Endothelial cell of umbilical vein (primary cell): ENCODE data around the gene SORL1.

Experiments used
- FOS ChIP-seq: IDR thresholded peaks from 2 replicates; pipeline ENCODE4 v1.6.1; 2011; ENCODE audit warnings: mild to moderate bottlenecking, low read length, moderate library complexity, borderline replicate concordance; ENCODE audit not compliant: insufficient read depth
- GATA2 ChIP-seq: IDR thresholded peaks from 2 replicates; pipeline ENCODE4 v1.7.0; 2011; ENCODE audit warnings: low read depth, mild to moderate bottlenecking, moderate library complexity, mixed read lengths, low read length; ENCODE audit not compliant: insufficient read length, insufficient read depth
- JUN ChIP-seq: IDR thresholded peaks from 2 replicates; pipeline ENCODE4 v1.6.1; 2011; ENCODE audit warnings: borderline replicate concordance, low read depth; ENCODE audit not compliant: insufficient read length, insufficient read depth
- MYC ChIP-seq: IDR thresholded peaks from one replicate; pipeline ENCODE4 v1.6.1; 2011; ENCODE audit warnings: mild to moderate bottlenecking, low read depth, low read length
- POLR2A ChIP-seq: IDR thresholded peaks from 2 replicates; pipeline ENCODE4 v1.6.1; 2012; ENCODE audit warnings: low read depth, mild to moderate bottlenecking, control low read depth, low read length
- TF ChIP-seq, protein P1 (sequence below), 2 donors: IDR thresholded peaks; 1 replicate in 1 of 2; 2 replicates in 1 of 2; pipeline ENCODE4 v1.5.1; 2011; ENCODE audit warnings: low read length in 2 of 2, mild to moderate bottlenecking in 2 of 2, moderate library complexity in 2 of 2, control low read depth in 1 of 2, inconsistent platforms in 1 of 2, low read depth in 1 of 2; ENCODE audit not compliant: insufficient read depth in 1 of 2; ENCODE audit errors: extremely low read depth in 1 of 2

DNA sequence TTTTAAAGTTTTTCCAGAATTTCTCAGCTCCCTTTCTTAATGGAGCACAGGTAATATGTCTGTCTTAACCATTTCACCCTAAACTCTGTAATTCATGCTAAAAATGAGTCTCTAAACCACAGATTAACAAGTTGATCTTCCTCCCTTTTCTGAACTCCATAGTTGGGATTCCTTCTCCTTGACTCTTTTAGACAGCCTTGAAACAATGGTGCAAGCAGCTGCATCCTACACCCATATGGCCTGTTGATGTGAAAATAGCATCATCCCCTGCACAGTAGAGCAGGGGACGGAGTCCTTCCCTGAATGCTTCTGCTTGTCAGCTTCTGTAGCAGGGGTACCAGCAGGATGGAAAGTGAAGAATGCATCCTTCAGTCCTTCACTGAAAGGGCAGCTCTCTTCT lies 193.5 kb downstream of the SORL1 start:
- TF ChIP-seq, protein P1, sequence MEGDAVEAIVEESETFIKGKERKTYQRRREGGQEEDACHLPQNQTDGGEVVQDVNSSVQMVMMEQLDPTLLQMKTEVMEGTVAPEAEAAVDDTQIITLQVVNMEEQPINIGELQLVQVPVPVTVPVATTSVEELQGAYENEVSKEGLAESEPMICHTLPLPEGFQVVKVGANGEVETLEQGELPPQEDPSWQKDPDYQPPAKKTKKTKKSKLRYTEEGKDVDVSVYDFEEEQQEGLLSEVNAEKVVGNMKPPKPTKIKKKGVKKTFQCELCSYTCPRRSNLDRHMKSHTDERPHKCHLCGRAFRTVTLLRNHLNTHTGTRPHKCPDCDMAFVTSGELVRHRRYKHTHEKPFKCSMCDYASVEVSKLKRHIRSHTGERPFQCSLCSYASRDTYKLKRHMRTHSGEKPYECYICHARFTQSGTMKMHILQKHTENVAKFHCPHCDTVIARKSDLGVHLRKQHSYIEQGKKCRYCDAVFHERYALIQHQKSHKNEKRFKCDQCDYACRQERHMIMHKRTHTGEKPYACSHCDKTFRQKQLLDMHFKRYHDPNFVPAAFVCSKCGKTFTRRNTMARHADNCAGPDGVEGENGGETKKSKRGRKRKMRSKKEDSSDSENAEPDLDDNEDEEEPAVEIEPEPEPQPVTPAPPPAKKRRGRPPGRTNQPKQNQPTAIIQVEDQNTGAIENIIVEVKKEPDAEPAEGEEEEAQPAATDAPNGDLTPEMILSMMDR (IDR thresholded peaks at IDR 0.05; ENCODE audit: extremely low read depth in 1 of 2, insufficient read depth in 1 of 2, low read depth in 1 of 2, low read length in 2 of 2), result no peak
- no peak for TF ChIP-seq JUN
- no peak for TF ChIP-seq POLR2A
- TF ChIP-seq FOS, result no peak
- TF ChIP-seq GATA2, result no peak
- TF ChIP-seq MYC, result no peak
